HepG2 (cell line): Measurements from ENCODE around the gene LYRM2. TPM values are rescaled to one million over a fixed set of nuclear protein-coding genes. Genes with fewer than 3 reads are reported as not detected.

Source experiments
- ATAC-seq: fragments of 200-7000 bp; cut with Tn5 transposase; 3 replicates; pipeline ENCODE4 v1.9.1; 2020; ENCODE audit warnings: mild to moderate bottlenecking, moderate library complexity
- BruUV-seq: library from RNA; stranded (reverse); fragments of 400-500 nt; replicated peaks from 2 replicates; lab custom pipeline; 2021; lab: Mats Ljungman, UMichigan
- CTCF ChIA-PET: fragments of 300-600 bp; formaldehyde crosslinking; extraction: SDS; loops from one replicate; lab custom pipeline; 2021; ENCODE audit warnings: low total read pairs, inconsistent platforms, low intra/inter-chr PET ratio; lab: Yijun Ruan, JAX
- POLR2A ChIA-PET: fragments of 350-600 bp; sonication (Branson Sonifier 250); formaldehyde crosslinking; loops from one replicate; lab custom pipeline; 2020; ENCODE audit warnings: antibody characterized with exemption, inconsistent platforms; lab: Yijun Ruan, JAX
- DNase-seq: peaks from one replicate; pipeline ENCODE4 v3.0.0-alpha.2; 2015; ENCODE audit warnings: low spot score
- FAIRE-seq: peaks from 3 replicates; lab custom pipeline; 2011; peaks lifted over from hg19 to GRCh38; lab: Jason Lieb, UNC
- H2AFZ ChIP-seq: one replicate; pipeline ENCODE4 v1.6.1; 2011; ENCODE audit warnings: low read length, inconsistent platforms
- H3K27ac ChIP-seq: fragments of 300-600 bp; 3 replicates; pipeline ENCODE4 v1.8.0; 2011; ENCODE audit warnings: mixed run types, mild to moderate bottlenecking, mixed read lengths, low read length, inconsistent platforms; ENCODE audit not compliant: insufficient read depth; ENCODE audit errors: extremely low read length
- H3K27me3 ChIP-seq, 2 experiments: fragments of 200-600 bp in 1 of 2; 2 replicates in 1 of 2; 3 replicates in 1 of 2; pipeline versions ENCODE4 v1.6.0 to v1.8.0; 2011; ENCODE audit warnings: low read length in 2 of 2, mild to moderate bottlenecking in 2 of 2, moderate library complexity in 2 of 2, inconsistent platforms in 1 of 2; ENCODE audit not compliant: insufficient read depth in 2 of 2, control insufficient read depth in 1 of 2
- H3K36me3 ChIP-seq, 2 experiments: fragments of 200-600 bp in 1 of 2; replicated peaks in 1 of 2; 2 replicates in 1 of 2; 3 replicates in 1 of 2; pipeline versions ENCODE4 v1.5.1 to v1.8.0; 2011; ENCODE audit warnings: low read length in 2 of 2, inconsistent platforms in 1 of 2; ENCODE audit not compliant: insufficient read depth in 2 of 2, control insufficient read depth in 1 of 2
- H3K4me1 ChIP-seq: 2 replicates; pipeline ENCODE4 v1.5.1; 2012; ENCODE audit warnings: low read length, inconsistent platforms; ENCODE audit not compliant: insufficient read depth
- H3K4me2 ChIP-seq: 2 replicates; pipeline ENCODE4 v1.6.0; 2011; ENCODE audit warnings: low read depth, low read length, inconsistent platforms
- H3K4me3 ChIP-seq, 3 experiments: fragments of 200-600 bp in 1 of 3; sonication (generic), shearing (Covaris generic) in 1 of 3; replicated peaks in 1 of 3; 2 replicates each; pipeline ENCODE4 v1.5.1; 2011 to 2016; ENCODE audit warnings: low read length in 3 of 3, inconsistent platforms in 2 of 3, low read depth in 2 of 3, mild to moderate bottlenecking in 2 of 3, control low read depth in 1 of 3, mixed read lengths in 1 of 3; ENCODE audit not compliant: insufficient read depth in 1 of 3
- H3K79me2 ChIP-seq: one replicate; pipeline ENCODE4 v1.6.1; 2011; ENCODE audit warnings: low read length, inconsistent platforms; ENCODE audit not compliant: insufficient read depth
- H3K9ac ChIP-seq: 2 replicates; pipeline ENCODE4 v1.6.0; 2011; ENCODE audit warnings: mild to moderate bottlenecking, low read depth, low read length, inconsistent platforms; ENCODE audit not compliant: insufficient read depth
- H3K9me3 ChIP-seq: 2 replicates; pipeline ENCODE4 v1.5.1; 2012; ENCODE audit warnings: mild to moderate bottlenecking, low read length
- H4K20me1 ChIP-seq: 2 replicates; pipeline ENCODE4 v1.6.0; 2011; ENCODE audit warnings: inconsistent platforms, mild to moderate bottlenecking, low read length, moderate library complexity; ENCODE audit not compliant: insufficient read depth
- ARID4A ChIP-seq: sonication (generic); formaldehyde crosslinking; IDR thresholded peaks from 2 replicates; pipeline ENCODE4 v1.5.0; 2020; ENCODE audit warnings: mild to moderate bottlenecking, missing genetic modification reagents, borderline replicate concordance
- CEBPZ ChIP-seq: IDR thresholded peaks from 2 replicates; pipeline ENCODE4 v1.6.1; 2012; ENCODE audit warnings: low read length, improper control_type of control experiment
- HDAC2 ChIP-seq: sonication (generic); formaldehyde crosslinking; IDR thresholded peaks from 2 replicates; pipeline ENCODE4 v1.4.0; 2020; ENCODE audit warnings: missing genetic modification reagents
- KDM4B ChIP-seq: sonication (generic); formaldehyde crosslinking; IDR thresholded peaks from 2 replicates; pipeline ENCODE4 v1.4.0; 2020; ENCODE audit warnings: missing genetic modification reagents
- KDM5A ChIP-seq: fragments of 200-600 bp; sonication (generic); IDR thresholded peaks from 2 replicates; pipeline ENCODE4 v1.7.0; 2018; ENCODE audit warnings: antibody characterized with exemption, mild to moderate bottlenecking, low read length, borderline replicate concordance
- KDM6A ChIP-seq: IDR thresholded peaks from 2 replicates; pipeline ENCODE4 v1.6.1; 2016; ENCODE audit warnings: low read depth
- MYC ChIP-seq: sonication (generic); formaldehyde crosslinking; IDR thresholded peaks from 2 replicates; pipeline ENCODE4 v1.9.0; 2021; ENCODE audit warnings: missing genetic modification reagents, borderline replicate concordance
- SIX4 ChIP-seq: sonication (generic); formaldehyde crosslinking; IDR thresholded peaks from 2 replicates; pipeline ENCODE4 v1.4.0; 2020; ENCODE audit warnings: missing genetic modification reagents
- SMC3 ChIP-seq: IDR thresholded peaks from 2 replicates; pipeline ENCODE4 v1.6.1; 2011; ENCODE audit warnings: low read length, improper control_type of control experiment
- ZNF17 ChIP-seq: sonication (generic); formaldehyde crosslinking; IDR thresholded peaks from 2 replicates; pipeline ENCODE4 v1.5.0; 2020; ENCODE audit warnings: mild to moderate bottlenecking, missing genetic modification reagents
- ZNF644 ChIP-seq: IDR thresholded peaks from 2 replicates; pipeline ENCODE4 v1.6.1; 2016; ENCODE audit warnings: low read depth
- ZSCAN25 ChIP-seq: sonication (generic); formaldehyde crosslinking; IDR thresholded peaks from 2 replicates; pipeline ENCODE4 v1.8.0; 2022; ENCODE audit warnings: mild to moderate bottlenecking, missing genetic modification reagents
- WGBS: methylation state at CpG from one replicate; pipeline ENCODE4 v1.1.6; 2017; ENCODE audit warnings: low lambda C conversion rate; 5-methylcytosine and 5-hydroxymethylcytosine counted together
- in situ Hi-C: cut with HindIII; loops from 2 replicates; pipeline ENCODE4 v1.10.0; 2017; ENCODE audit warnings: low pct_unique_long_range_greater_than_20kb; ENCODE audit not compliant: extremely low pct_ligation_motif_present
- intact Hi-C: fragments of 100-400 bp; cut with micrococcal nuclease; formaldehyde crosslinking; loops from one replicate; pipeline ENCODE4 v1.10.0; 2022; ENCODE audit not compliant: unreplicated experiment
- polyA plus RNA-seq, 8 experiments: library from polyadenylated mRNA; depleted of rRNA in 3 of 8; stranded (reverse) in 7 of 8; unstranded in 1 of 8; fragments of >200 nt; fragmentation: Illumina TruSeq in 4 of 8; extraction: Trizol in 4 of 8; gene quantifications; 2 replicates each; pipeline versions ENCODE4 v1.2.1 to v1.2.3, GENCODE V29; 2011 to 2016; ENCODE audit warnings: low read depth in 4 of 8, missing spikeins in 1 of 8, mixed read lengths in 1 of 8; ENCODE audit not compliant: insufficient read depth in 1 of 8
- total RNA-seq, 5 experiments: library from RNA; depleted of rRNA; stranded (reverse); fragments of >200 nt; fragmentation: Illumina TruSeq; extraction: Trizol; gene quantifications; 2 replicates each; pipeline ENCODE4 v1.2.3, GENCODE V29; 2016; ENCODE audit warnings: low read depth in 1 of 5
- TF ChIP-seq, protein P1 (sequence below): sonication (generic); formaldehyde crosslinking; IDR thresholded peaks from 2 replicates; pipeline ENCODE4 v1.4.0; 2020; ENCODE audit warnings: mild to moderate bottlenecking, missing genetic modification reagents
- TF ChIP-seq, protein P2 (sequence below): sonication (generic); formaldehyde crosslinking; IDR thresholded peaks from 2 replicates; pipeline ENCODE4 v1.8.1; 2023; ENCODE audit warnings: missing genetic modification reagents, mild to moderate bottlenecking, borderline replicate concordance

The LYRM2 gene
- total and polyA plus RNA-seq, 2 of the 13 experiments (the other 11 are each of a cell fraction or from before 2014, with no cell fraction given): 17.8 to 32.6 TPM

DNA sequence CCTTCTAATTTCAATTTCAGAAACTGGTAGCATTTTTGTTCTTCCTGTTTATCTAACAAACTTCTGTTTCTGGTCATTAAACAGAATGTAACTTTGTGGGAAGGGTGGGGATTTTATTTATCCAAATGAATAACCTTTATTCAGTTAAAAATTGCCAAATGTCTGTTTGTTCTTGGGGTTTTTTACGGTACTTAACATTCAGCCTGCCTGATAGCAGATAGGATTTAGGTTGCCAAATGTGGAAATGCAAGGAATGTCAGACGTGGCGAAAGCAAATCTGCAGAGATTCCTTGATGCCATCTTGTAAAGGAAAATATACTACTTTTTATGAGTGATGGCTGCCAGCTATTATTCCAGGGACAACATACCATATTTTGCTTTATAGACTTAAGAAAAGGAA lies 95.7 kb downstream of the LYRM2 start:
- ATAC-seq: no peak
- Histone ChIP-seq H3K4me2 (no peak overlapping the region), H3K79me2 (no peaks in the 10 kb centered on the region), H3K27ac (no peak overlapping the region), H3K4me1 (peaks cover 9% of the 10 kb centered on the region), H3K9ac (no peak overlapping the region), H3K4me3 (no peak overlapping the region), H3K9me3 (no peaks in the 10 kb centered on the region), H4K20me1 (no peaks in the 10 kb centered on the region), H2AFZ (no peak overlapping the region), H3K36me3 (no peaks in the 10 kb centered on the region), H3K27me3 (peaks cover 0 to 5% of the 10 kb centered on the region in 2 experiments; a peak in 1 of 5 replicates)
- intact Hi-C loops (no loop called here), in situ Hi-C loops (no loop called here)
- POLR2A ChIA-PET: no interaction called here
- FAIRE-seq: no peak
- no peak for DNase-seq
- 2% methylated on average over 3 of the region's 3 CpGs for WGBS
- CTCF ChIA-PET: no interaction called here
- BruUV-seq: no TSS peak
- TF ChIP-seq ARID4A (CRISPR knock-in tag) (no peak), SIX4 (CRISPR knock-in tag) (no peak), HDAC2 (no peak), ZSCAN25 (no peak), MYC (no peak), KDM6A (CRISPR knock-in tag) (no peak), SMC3 (no peak), ZNF644 (CRISPR knock-in tag) (no peak), ZNF17 (CRISPR knock-in tag) (no peak), CEBPZ (no peak), KDM5A (no peak), KDM4B (CRISPR knock-in tag) (no peak)
- TF ChIP-seq, protein P1, sequence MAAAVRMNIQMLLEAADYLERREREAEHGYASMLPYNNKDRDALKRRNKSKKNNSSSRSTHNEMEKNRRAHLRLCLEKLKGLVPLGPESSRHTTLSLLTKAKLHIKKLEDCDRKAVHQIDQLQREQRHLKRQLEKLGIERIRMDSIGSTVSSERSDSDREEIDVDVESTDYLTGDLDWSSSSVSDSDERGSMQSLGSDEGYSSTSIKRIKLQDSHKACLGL (CRISPR knock-in tag): no peak
- TF ChIP-seq, protein P2, sequence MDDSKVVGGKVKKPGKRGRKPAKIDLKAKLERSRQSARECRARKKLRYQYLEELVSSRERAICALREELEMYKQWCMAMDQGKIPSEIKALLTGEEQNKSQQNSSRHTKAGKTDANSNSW: no peak
